ENCODE data around the gene LDHD. TPM values are rescaled to one million over a fixed set of nuclear protein-coding genes. Genes with fewer than 3 reads are reported as not detected.
"Not testable (repeated sequence)": the region's sequence is repeated elsewhere in the genome, so short reads cannot be mapped to it uniquely, and the experiment has no call there.

Gene LDHD
- polyA plus RNA-seq, 2 of the 4 experiments (the other 2 are of a cell fraction) = 0.79 to 1.1 TPM

- ChIA-PET CTCF (interaction anchor here (11.3 kb wide), 1 partner anchor 19 kb away, joined by 69 read pairs; no protein-coding TSS in a partner anchor), POLR2A (no interaction called here)
- FAIRE-seq = no peak
- TF ChIP-seq, protein P1, sequence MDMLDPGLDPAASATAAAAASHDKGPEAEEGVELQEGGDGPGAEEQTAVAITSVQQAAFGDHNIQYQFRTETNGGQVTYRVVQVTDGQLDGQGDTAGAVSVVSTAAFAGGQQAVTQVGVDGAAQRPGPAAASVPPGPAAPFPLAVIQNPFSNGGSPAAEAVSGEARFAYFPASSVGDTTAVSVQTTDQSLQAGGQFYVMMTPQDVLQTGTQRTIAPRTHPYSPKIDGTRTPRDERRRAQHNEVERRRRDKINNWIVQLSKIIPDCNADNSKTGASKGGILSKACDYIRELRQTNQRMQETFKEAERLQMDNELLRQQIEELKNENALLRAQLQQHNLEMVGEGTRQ (IDR thresholded peaks at IDR 0.05) = no peak
- TF ChIP-seq MAFK (IDR thresholded peaks at IDR 0.05; ENCODE audit: partially characterized antibody) = no peak
- TF ChIP-seq PHF8 (IDR thresholded peaks at IDR 0.05; ENCODE audit: borderline replicate concordance, low read depth) = no peak
- no peak for TF ChIP-seq BHLHE40 (IDR thresholded peaks at IDR 0.05; ENCODE audit: low read depth, low read length)
- no peak for TF ChIP-seq ZC3H11A (IDR thresholded peaks at IDR 0.05)
- no peak for TF ChIP-seq NFE2L2 (conservative IDR thresholded peaks at IDR 0.05; ENCODE audit: low read length)
- no peak for TF ChIP-seq E2F6 (IDR thresholded peaks at IDR 0.05; ENCODE audit: borderline replicate concordance, low read depth)
- TF ChIP-seq GATA3 (IDR thresholded peaks at IDR 0.05; ENCODE audit: borderline replicate concordance) = no peak
- TF ChIP-seq ATOH8 (CRISPR knock-in tag; IDR thresholded peaks at IDR 0.05; ENCODE audit: low read depth) = no peak
- no peak for TF ChIP-seq SMC3 (IDR thresholded peaks at IDR 0.05)
- TF ChIP-seq RCOR1 (IDR thresholded peaks at IDR 0.05; ENCODE audit: low read depth, low read length) = no peak
- no peak for TF ChIP-seq CEBPB (IDR thresholded peaks at IDR 0.05)
- TF ChIP-seq NPAS2 (CRISPR knock-in tag; IDR thresholded peaks at IDR 0.05; ENCODE audit: borderline replicate concordance) = no peak
- TF ChIP-seq NR3C1 (IDR thresholded peaks at IDR 0.05) = no peak
- no peak for TF ChIP-seq HEYL (CRISPR knock-in tag; IDR thresholded peaks at IDR 0.05)
- TF ChIP-seq POLR2A (IDR thresholded peaks at IDR 0.05; ENCODE audit: low read length) = no peak
- H3K27ac ChIP-seq = peak overlapping the region in 1 of 2 experiments; percentile 69; a peak in 3 of 6 replicates
- ATAC-seq = peak in 1 of 2 experiments; percentile 12; a peak in 2 of 6 replicates
- no peak overlapping the region for H3K4me3 ChIP-seq
- peaks cover 35% of the 10 kb centered on the region for H3K4me1 ChIP-seq
- 51% methylated on average over 7 of the region's 7 CpGs for WGBS (ENCODE audit: missing lambda C conversion rate)
- no peak for DNase-seq (ENCODE audit: low read depth in 1 of 2, low spot score in 1 of 2)
- H3K9me3 ChIP-seq = no peaks in the 10 kb centered on the region
- H3K4me2 ChIP-seq = peak overlapping the region; percentile 27; the same call in 1 of the 3 replicates
Observed at GRCh38 chr16:75092777-75093176, 23.8 kb downstream of the LDHD start.

DNA sequence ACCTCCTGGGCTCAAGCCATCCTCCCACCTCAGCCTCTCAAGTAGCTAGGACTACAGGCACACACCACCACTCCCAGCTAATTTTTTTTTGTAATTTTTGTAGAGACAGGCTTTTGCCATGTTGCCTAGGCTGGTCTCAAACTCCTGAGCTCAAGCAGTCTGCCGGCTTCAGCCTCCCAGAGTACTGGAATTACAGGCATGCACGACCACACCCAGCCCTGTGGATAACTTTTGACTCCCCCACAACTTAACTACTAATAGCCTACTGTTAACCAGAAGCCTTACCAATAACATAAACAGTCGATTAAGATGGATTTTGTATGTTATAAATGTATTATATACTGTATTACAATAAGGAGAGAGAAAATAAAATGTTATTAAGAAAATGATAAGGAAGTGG is 25.0 kb downstream of the LDHD start:
- peaks cover 47% of the 10 kb centered on the region for H3K4me1 ChIP-seq
- DNase-seq (ENCODE audit: low read depth in 1 of 2, low spot score in 1 of 2); POLR2A ChIA-PET; H3K4me3 ChIP-seq; H3K9me3 ChIP-seq; FAIRE-seq; H3K4me2 ChIP-seq: not testable (repeated sequence)
- 33% methylated on average over 3 of the region's 3 CpGs for WGBS (ENCODE audit: missing lambda C conversion rate)
- H3K27ac ChIP-seq = peak overlapping the region in 1 of 2 experiments; percentile 13; a peak in 2 of 6 replicates
- CTCF ChIA-PET = interaction anchor here (1.1 to 2.5 kb wide), 3 partner anchors 19 to 93 kb away, joined by 4 to 8 read pairs (median 6); partner anchors contain the start of gene ZNRF1
- 0 out of 6 replicates have a peak, but pooled peaks of 1 of the 2 experiments have one; percentile 22 for ATAC-seq

GRCh38 chr16:75090899-75091298 is 25.7 kb downstream of the LDHD start:
- H3K4me3 ChIP-seq; POLR2A ChIA-PET; ATAC-seq; DNase-seq (ENCODE audit: low read depth in 1 of 2, low spot score in 1 of 2); H3K9me3 ChIP-seq; FAIRE-seq; H3K4me2 ChIP-seq; TF ChIP-seq FOSL2 (IDR thresholded peaks at IDR 0.05): not testable (repeated sequence)
- Histone ChIP-seq H3K4me1 (peaks cover 54% of the 10 kb centered on the region), H3K27ac (peak overlapping the region in 1 of 2 experiments; percentile 25; a peak in 1 of 6 replicates)
- 84% methylated on average over 6 of the region's 6 CpGs for WGBS (ENCODE audit: missing lambda C conversion rate)
- TF ChIP-seq FOSL2 (CRISPR knock-in tag; IDR thresholded peaks at IDR 0.05) = peak; percentile 38; the same call in 1 of the 2 replicates
- CTCF ChIA-PET = interaction anchor here (1.0 to 2.5 kb wide), 4 partner anchors 19 to 93 kb away, joined by 3 to 8 read pairs (median 5); partner anchors contain the start of gene ZNRF1
